HL-60 (cell line): ENCODE measurements around the gene TRPV4.

ENCODE experiments used
- POLR2AphosphoS5 ChIP-seq: IDR thresholded peaks from 2 replicates; pipeline ENCODE4 v1.6.1; 2012; ENCODE audit warnings: low read depth
- TF ChIP-seq, protein P1 (sequence below): IDR thresholded peaks from one replicate; pipeline ENCODE4 v1.5.1; 2011; ENCODE audit warnings: low read length, control low read depth, inconsistent platforms; ENCODE audit not compliant: insufficient read depth

DNA sequence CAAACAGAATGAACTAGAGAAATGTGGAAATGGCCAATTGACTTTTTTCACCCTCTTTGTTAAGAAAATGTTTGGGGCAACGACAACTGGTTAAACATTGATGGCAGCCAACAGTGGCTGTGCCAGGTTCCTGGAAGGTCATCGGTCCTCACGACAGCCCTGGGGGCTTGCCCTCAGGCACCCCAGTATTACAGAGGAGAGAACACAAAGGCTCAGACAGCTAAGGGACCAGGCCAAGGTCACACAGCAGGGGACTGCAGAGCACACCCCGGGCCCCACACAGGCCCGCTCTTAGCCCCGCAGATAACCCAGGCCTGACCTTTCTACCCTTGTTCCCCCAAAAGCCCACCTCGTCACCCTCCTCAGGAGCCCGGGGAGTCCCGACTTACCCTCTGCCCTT, 1.3 kb downstream of the TRPV4 start:
- TF ChIP-seq, protein P1, sequence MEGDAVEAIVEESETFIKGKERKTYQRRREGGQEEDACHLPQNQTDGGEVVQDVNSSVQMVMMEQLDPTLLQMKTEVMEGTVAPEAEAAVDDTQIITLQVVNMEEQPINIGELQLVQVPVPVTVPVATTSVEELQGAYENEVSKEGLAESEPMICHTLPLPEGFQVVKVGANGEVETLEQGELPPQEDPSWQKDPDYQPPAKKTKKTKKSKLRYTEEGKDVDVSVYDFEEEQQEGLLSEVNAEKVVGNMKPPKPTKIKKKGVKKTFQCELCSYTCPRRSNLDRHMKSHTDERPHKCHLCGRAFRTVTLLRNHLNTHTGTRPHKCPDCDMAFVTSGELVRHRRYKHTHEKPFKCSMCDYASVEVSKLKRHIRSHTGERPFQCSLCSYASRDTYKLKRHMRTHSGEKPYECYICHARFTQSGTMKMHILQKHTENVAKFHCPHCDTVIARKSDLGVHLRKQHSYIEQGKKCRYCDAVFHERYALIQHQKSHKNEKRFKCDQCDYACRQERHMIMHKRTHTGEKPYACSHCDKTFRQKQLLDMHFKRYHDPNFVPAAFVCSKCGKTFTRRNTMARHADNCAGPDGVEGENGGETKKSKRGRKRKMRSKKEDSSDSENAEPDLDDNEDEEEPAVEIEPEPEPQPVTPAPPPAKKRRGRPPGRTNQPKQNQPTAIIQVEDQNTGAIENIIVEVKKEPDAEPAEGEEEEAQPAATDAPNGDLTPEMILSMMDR: no peak
- TF ChIP-seq POLR2AphosphoS5: no peak
